ENCODE results near the gene AOPEP.

Gene AOPEP

DNA sequence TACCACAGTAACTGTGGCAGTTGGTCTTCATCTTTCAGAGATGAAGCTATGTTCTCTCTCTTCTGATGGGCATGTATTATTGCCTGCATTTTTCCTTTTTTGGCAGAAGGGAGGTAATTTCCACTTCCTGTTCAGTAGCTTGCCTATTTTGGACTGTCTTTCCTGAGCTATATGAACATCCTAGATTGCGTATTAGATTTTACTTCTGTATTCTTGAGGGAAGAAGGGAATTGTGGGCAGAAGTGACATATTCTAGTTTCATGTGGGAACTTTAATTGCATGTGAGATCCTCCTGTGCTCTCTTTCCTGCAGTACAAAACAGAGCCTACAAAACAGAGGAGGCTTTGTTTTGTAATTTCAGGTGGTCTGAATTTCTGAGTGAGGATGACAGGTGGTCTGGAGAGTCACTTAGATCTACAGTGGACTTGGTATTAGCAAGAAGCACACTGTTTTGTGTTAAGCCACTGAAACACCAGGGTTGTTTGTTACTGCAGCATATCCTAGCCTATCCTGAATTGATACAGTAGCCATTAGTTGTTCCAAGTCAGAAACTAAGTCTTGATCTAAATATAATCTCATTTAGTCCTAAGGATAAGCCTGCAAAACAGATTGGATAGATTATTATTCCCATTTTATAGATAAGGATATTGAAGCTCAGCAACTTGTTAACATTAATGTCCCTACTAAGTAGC lies 68.1 kb downstream of the AOPEP start:
- TF ChIP-seq, protein P1, sequence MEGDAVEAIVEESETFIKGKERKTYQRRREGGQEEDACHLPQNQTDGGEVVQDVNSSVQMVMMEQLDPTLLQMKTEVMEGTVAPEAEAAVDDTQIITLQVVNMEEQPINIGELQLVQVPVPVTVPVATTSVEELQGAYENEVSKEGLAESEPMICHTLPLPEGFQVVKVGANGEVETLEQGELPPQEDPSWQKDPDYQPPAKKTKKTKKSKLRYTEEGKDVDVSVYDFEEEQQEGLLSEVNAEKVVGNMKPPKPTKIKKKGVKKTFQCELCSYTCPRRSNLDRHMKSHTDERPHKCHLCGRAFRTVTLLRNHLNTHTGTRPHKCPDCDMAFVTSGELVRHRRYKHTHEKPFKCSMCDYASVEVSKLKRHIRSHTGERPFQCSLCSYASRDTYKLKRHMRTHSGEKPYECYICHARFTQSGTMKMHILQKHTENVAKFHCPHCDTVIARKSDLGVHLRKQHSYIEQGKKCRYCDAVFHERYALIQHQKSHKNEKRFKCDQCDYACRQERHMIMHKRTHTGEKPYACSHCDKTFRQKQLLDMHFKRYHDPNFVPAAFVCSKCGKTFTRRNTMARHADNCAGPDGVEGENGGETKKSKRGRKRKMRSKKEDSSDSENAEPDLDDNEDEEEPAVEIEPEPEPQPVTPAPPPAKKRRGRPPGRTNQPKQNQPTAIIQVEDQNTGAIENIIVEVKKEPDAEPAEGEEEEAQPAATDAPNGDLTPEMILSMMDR (IDR thresholded peaks at IDR 0.05; ENCODE audit: insufficient read depth, low read length, poor library complexity, severe bottlenecking), result no peak
- H3K27me3 ChIP-seq (replicated peaks; ENCODE audit: control insufficient read depth, insufficient read depth, low read length), result no peaks in the 10 kb centered on the region
- no peak for DNase-seq (ENCODE audit: extremely low read depth, insufficient read length)
- H3K36me3 ChIP-seq (ENCODE audit: control insufficient read depth, insufficient read depth, low read length), result peaks cover 2% of the 10 kb centered on the region
- no peak overlapping the region for H3K4me3 ChIP-seq (replicated peaks; ENCODE audit: low read depth, low read length)

DNA sequence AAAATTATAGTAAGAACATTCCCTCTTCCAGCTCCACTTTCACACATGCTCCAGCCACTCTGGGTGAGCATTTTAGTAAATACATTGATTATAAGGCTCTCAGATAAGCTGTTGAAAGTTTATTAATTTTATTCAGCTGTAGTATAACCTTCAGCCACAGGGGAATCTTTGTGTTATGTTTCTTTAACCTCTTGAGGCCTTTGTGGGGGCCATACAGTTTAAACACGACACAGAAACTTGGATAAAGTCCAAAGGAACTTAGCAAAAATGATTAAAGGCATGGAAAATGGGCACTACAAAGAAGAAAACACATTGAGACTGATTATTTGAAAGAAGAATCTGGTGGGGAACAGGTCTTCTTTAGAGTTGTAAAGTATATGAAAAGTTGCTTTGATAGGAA lies 70.2 kb downstream of the AOPEP start:
- Histone ChIP-seq H3K36me3 (ENCODE audit: control insufficient read depth, insufficient read depth, low read length) (peaks cover 10% of the 10 kb centered on the region), H3K27me3 (replicated peaks; ENCODE audit: control insufficient read depth, insufficient read depth, low read length) (no peaks in the 10 kb centered on the region), H3K4me3 (replicated peaks; ENCODE audit: low read depth, low read length) (no peak overlapping the region)
- no peak for DNase-seq (ENCODE audit: extremely low read depth, insufficient read length)
- TF ChIP-seq, protein P1 (IDR thresholded peaks at IDR 0.05; ENCODE audit: insufficient read depth, low read length, poor library complexity, severe bottlenecking), result no peak

DNA sequence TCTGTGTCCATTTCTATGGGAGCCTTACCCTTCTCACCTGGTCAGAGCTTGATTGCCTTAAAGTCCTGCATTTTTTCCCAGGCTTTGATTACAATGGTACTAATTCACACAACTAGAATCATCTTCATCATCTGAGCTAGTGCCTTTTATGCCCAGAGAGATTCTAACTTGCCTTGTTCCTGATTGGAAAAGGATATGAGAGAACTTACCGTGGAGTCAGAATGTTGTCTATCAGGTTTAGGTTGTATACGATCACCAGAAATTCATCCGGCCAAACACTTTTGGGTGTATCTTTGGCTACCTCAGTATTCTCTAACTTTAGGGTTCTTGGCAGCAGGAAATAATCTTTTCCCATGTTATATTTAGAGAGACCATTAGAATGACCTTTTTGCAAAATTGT lies 71.7 kb downstream of the AOPEP start:
- peaks cover 8% of the 10 kb centered on the region for H3K36me3 ChIP-seq (ENCODE audit: control insufficient read depth, insufficient read depth, low read length)
- H3K27me3 ChIP-seq (replicated peaks; ENCODE audit: control insufficient read depth, insufficient read depth, low read length), result no peaks in the 10 kb centered on the region
- DNase-seq (ENCODE audit: extremely low read depth, insufficient read length), result no peak
- H3K4me3 ChIP-seq (replicated peaks; ENCODE audit: low read depth, low read length), result no peak overlapping the region
- TF ChIP-seq, protein P1 (IDR thresholded peaks at IDR 0.05; ENCODE audit: insufficient read depth, low read length, poor library complexity, severe bottlenecking), result no peak

DNA sequence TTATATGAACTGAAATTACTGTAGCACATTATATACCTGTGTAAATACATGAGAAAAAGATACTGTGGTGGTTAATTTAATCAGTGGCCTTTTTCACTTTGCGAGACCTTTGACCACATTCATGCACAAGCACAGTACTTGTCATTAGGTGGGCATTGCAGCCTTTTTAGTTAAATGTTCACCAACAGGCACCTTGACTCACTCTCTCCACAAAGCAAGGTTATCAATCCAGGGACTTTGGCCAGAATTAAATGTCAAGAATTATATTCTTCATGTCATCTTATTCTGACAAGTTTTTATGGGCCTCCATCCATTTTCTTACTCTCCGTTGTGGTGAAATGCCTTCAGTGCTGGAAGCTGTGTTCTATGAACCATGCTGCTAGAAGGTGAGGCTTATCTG lies 72.2 kb downstream of the AOPEP start:
- Histone ChIP-seq H3K36me3 (ENCODE audit: control insufficient read depth, insufficient read depth, low read length) (peaks cover 8% of the 10 kb centered on the region), H3K4me3 (replicated peaks; ENCODE audit: low read depth, low read length) (no peak overlapping the region), H3K27me3 (replicated peaks; ENCODE audit: control insufficient read depth, insufficient read depth, low read length) (no peaks in the 10 kb centered on the region)
- DNase-seq (ENCODE audit: extremely low read depth, insufficient read length), result no peak
- TF ChIP-seq, protein P1 (IDR thresholded peaks at IDR 0.05; ENCODE audit: insufficient read depth, low read length, poor library complexity, severe bottlenecking), result no peak

DNA sequence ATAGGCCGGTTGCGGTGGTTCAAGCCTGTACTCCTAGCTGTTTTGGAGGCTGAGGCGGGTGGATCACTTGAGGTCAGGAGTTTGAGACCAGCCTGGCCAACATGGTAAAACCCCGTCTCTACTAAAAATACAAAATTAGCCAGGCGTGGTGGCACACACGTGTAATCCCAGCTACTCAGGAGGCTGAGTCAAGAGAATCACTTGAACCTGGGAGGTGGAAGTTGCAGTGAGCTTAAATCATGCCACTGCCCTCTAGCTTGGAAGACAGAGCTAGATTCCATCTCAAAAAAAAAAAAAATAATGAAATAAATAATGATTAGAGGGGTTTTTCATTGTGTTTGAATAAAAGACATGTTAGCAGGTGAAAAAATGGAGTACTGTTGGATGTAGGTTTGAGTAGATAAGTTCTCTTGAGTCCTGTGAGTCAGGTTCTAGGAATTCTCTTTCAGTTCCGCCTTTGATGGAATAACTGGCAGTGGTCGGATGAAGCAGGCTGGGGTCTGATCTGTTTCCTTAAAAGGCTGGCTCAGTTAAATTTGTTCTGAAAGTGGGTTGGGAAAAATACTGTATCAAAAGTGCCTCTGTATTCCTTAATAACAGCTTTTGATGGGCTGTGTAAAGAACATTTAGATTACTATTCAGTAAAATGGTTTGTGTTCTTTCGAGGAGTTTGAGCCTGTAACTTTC lies 73.2 kb downstream of the AOPEP start:
- TF ChIP-seq, protein P1 (IDR thresholded peaks at IDR 0.05; ENCODE audit: insufficient read depth, low read length, poor library complexity, severe bottlenecking), result no peak
- no peak overlapping the region for H3K4me3 ChIP-seq (replicated peaks; ENCODE audit: low read depth, low read length)

More for the DNA sequence above, 73.2 kb downstream of the AOPEP start:
- DNase-seq (ENCODE audit: extremely low read depth, insufficient read length), result no peak
- no peaks in the 10 kb centered on the region for H3K27me3 ChIP-seq (replicated peaks; ENCODE audit: control insufficient read depth, insufficient read depth, low read length)
- peaks cover 8% of the 10 kb centered on the region for H3K36me3 ChIP-seq (ENCODE audit: control insufficient read depth, insufficient read depth, low read length)

Data from GM06990 (cell line).